K562 (cell line): ENCODE data around the gene SRRM4. TPM values are rescaled to one million over a fixed set of nuclear protein-coding genes. Genes with fewer than 3 reads are reported as not detected.

Experiments used
- ATAC-seq: fragments of 200-7000 bp; cut with Tn5 transposase; 3 replicates; pipeline ENCODE4 v1.9.1; 2020; ENCODE audit warnings: moderate library complexity
- BruUV-seq: library from RNA; stranded (reverse); fragments of 400-500 nt; replicated peaks from 2 replicates; lab custom pipeline; 2021; lab: Mats Ljungman, UMichigan
- CTCF ChIA-PET: fragments of 300-600 bp; formaldehyde crosslinking; extraction: SDS; loops from one replicate; lab custom pipeline; 2021; ENCODE audit warnings: low intra/inter-chr PET ratio; lab: Yijun Ruan, JAX
- POLR2A ChIA-PET: fragments of 300-600, 350-650 bp; sonication (Branson Sonifier 250); formaldehyde crosslinking; extraction: SDS; loops from one replicate; lab custom pipeline; 2021; ENCODE audit warnings: antibody characterized with exemption, inconsistent platforms; lab: Yijun Ruan, JAX
- DNase-seq, 4 experiments: peaks; one replicate each; pipeline versions ENCODE4 v3.0.0 to v3.0.0-alpha.2; 2011 to 2018; ENCODE audit warnings: low spot score in 3 of 4, mixed read lengths in 3 of 4; ENCODE audit errors: extremely low read depth in 1 of 4
- FAIRE-seq: peaks from 2 replicates; lab custom pipeline; 2011; peaks lifted over from hg19 to GRCh38; lab: Jason Lieb, UNC
- H2AFZ ChIP-seq: 2 replicates; pipeline ENCODE4 v1.6.0; 2011; ENCODE audit warnings: low read depth, low read length, control low read depth, inconsistent platforms
- H3K27ac ChIP-seq: fragments of 200-600 bp; 3 replicates; pipeline ENCODE4 v1.8.0; 2011; ENCODE audit warnings: low read depth, mild to moderate bottlenecking, control low read depth, inconsistent platforms, low read length, moderate library complexity, mixed read lengths; ENCODE audit errors: extremely low read depth
- H3K27me3 ChIP-seq, 2 experiments: fragments of 300-600 bp in 1 of 2; 2 replicates in 1 of 2; 3 replicates in 1 of 2; pipeline versions ENCODE4 v1.6.0 to v1.8.0; 2011; ENCODE audit warnings: inconsistent platforms in 2 of 2, low read length in 2 of 2, mild to moderate bottlenecking in 1 of 2, mixed read lengths in 1 of 2, moderate library complexity in 1 of 2; ENCODE audit not compliant: control insufficient read depth in 2 of 2, insufficient read depth in 2 of 2
- H3K36me3 ChIP-seq: fragments of 300-600 bp; 3 replicates; pipeline ENCODE4 v1.8.0; 2011; ENCODE audit warnings: mild to moderate bottlenecking, low read length, inconsistent platforms; ENCODE audit not compliant: control insufficient read depth, insufficient read depth
- H3K4me1 ChIP-seq, 2 experiments: fragments of 200-600 bp in 1 of 2; replicated peaks in 1 of 2; 2 replicates in 1 of 2; 3 replicates in 1 of 2; pipeline versions ENCODE4 v1.5.1 to v1.8.0; 2011; ENCODE audit warnings: inconsistent platforms in 2 of 2, low read length in 2 of 2, mild to moderate bottlenecking in 1 of 2, mixed read lengths in 1 of 2, moderate library complexity in 1 of 2; ENCODE audit not compliant: control insufficient read depth in 2 of 2, insufficient read depth in 2 of 2
- H3K4me2 ChIP-seq: 2 replicates; pipeline ENCODE4 v1.6.1; 2011; ENCODE audit warnings: low read length, control low read depth, inconsistent platforms, mixed read lengths; ENCODE audit not compliant: insufficient read depth
- H3K4me3 ChIP-seq: fragments of 200-600 bp; sonication (generic), shearing (Covaris generic); 2 replicates; pipeline ENCODE4 v1.5.1; 2016; ENCODE audit warnings: control low read depth, inconsistent platforms
- H3K79me2 ChIP-seq: fragments of 200-600 bp; 3 replicates; pipeline ENCODE4 v1.8.0; 2011; ENCODE audit warnings: low read length, inconsistent platforms; ENCODE audit not compliant: control insufficient read depth, insufficient read depth
- H3K9ac ChIP-seq, 2 experiments: 2 replicates each; pipeline versions ENCODE4 v1.6.0 to v1.6.1; 2011; ENCODE audit warnings: low read depth in 2 of 2, low read length in 2 of 2, control low read depth in 1 of 2, inconsistent platforms in 1 of 2, mild to moderate bottlenecking in 1 of 2, mixed read lengths in 1 of 2; ENCODE audit not compliant: insufficient read depth in 1 of 2
- H3K9me1 ChIP-seq: one replicate; pipeline ENCODE4 v1.6.0; 2011; ENCODE audit warnings: inconsistent platforms, mild to moderate bottlenecking, low read length, moderate library complexity; ENCODE audit not compliant: control insufficient read depth, insufficient read depth
- H3K9me3 ChIP-seq: replicated peaks from 2 replicates; pipeline ENCODE4 v1.5.1; 2011; ENCODE audit warnings: low read depth, low read length, inconsistent platforms; ENCODE audit not compliant: control insufficient read depth, insufficient read depth
- H4K20me1 ChIP-seq: replicated peaks from 2 replicates; pipeline ENCODE4 v1.6.1; 2011; ENCODE audit warnings: low read length, inconsistent platforms, mixed read lengths; ENCODE audit not compliant: control insufficient read depth, insufficient read depth
- CTCF ChIP-seq, 3 experiments: IDR thresholded peaks in 2 of 3; conservative IDR thresholded peaks in 1 of 3; 2 replicates each; pipeline ENCODE4 v1.5.1; 2011 to 2012; ENCODE audit warnings: low read length in 3 of 3, mild to moderate bottlenecking in 3 of 3, control low read depth in 2 of 3, improper control_type of control experiment in 1 of 3, inconsistent platforms in 1 of 3, low read depth in 1 of 3, mixed read lengths in 1 of 3, moderate library complexity in 1 of 3; ENCODE audit not compliant: insufficient read depth in 2 of 3
- GABPA ChIP-seq: fragments of 200-800 bp; sonication (Bioruptor generic); conservative IDR thresholded peaks from 2 replicates; pipeline ENCODE4 v1.6.1; 2016; ENCODE audit warnings: low read depth, missing genetic modification characterization, missing compliant biosample characterization
- MYNN ChIP-seq, 2 experiments: sonication (generic); formaldehyde crosslinking in 1 of 2; IDR thresholded peaks; 2 replicates each; pipeline versions ENCODE4 v1.5.0 to v1.6.1; 2016 to 2020; ENCODE audit warnings: antibody characterized with exemption in 1 of 2, missing genetic modification reagents in 1 of 2
- ZBTB40 ChIP-seq, 2 experiments: fragments of 450-650 bp in 1 of 2; sonication (generic) in 1 of 2; formaldehyde crosslinking in 1 of 2; IDR thresholded peaks; 2 replicates each; pipeline versions ENCODE4 v1.7.1 to v1.9.0; 2016 to 2022; ENCODE audit warnings: inconsistent platforms in 1 of 2, mild to moderate bottlenecking in 1 of 2, missing genetic modification reagents in 1 of 2
- ZNF696 ChIP-seq: fragments of 250-450 bp; sonication (Bioruptor Pico); conservative IDR thresholded peaks from 2 replicates; pipeline ENCODE4 v1.4.0; 2020; ENCODE audit warnings: mild to moderate bottlenecking, moderate library complexity
- ZNF764 ChIP-seq: fragments of 250-450 bp; sonication (Bioruptor Pico); IDR thresholded peaks from 2 replicates; pipeline ENCODE4 v1.4.0; 2020; ENCODE audit warnings: low read depth, mild to moderate bottlenecking, moderate library complexity
- WGBS: fragments of 100-300 bp; shearing (Covaris generic); methylation state at CpG from one replicate; pipeline ENCODE4 v1.1.6; 2016; ENCODE audit warnings: low coverage, mixed read lengths; ENCODE audit not compliant: insufficient coverage; ENCODE audit errors: missing lambda C conversion rate; 5-methylcytosine and 5-hydroxymethylcytosine counted together
- in situ Hi-C: fragments of 300-500 bp; cut with MboI; formaldehyde crosslinking; loops from 4 replicates; pipeline ENCODE4 v1.15.0; 2018; ENCODE audit warnings: inconsistent platforms, mixed read lengths
- intact Hi-C: fragments of 100-400 bp; cut with micrococcal nuclease; formaldehyde crosslinking; loops from 2 replicates; pipeline ENCODE4 v1.14.2; 2022
- polyA plus RNA-seq, 8 experiments: library from polyadenylated mRNA; depleted of rRNA in 4 of 8; stranded (reverse) in 5 of 8; unstranded in 3 of 8; fragments of >200 nt; fragmentation: Nextera tagmentation in 2 of 8; fragmentation: Illumina TruSeq in 1 of 8; extraction: Ambion mirVana in 2 of 8; extraction: Trizol in 1 of 8; gene quantifications; 2 replicates each; pipeline versions ENCODE4 v1.2.1 to v1.2.3, GENCODE V29; 2011 to 2014; ENCODE audit warnings: inconsistent platforms in 1 of 8, missing spikeins in 1 of 8
- total RNA-seq, 7 experiments: library from RNA; depleted of rRNA in 6 of 7; stranded (reverse); fragments of >200 nt in 6 of 7; fragmentation: Illumina TruSeq in 2 of 7; extraction: Trizol in 2 of 7; gene quantifications; 2 replicates each; pipeline versions ENCODE4 v1.2.1 to v1.2.3, GENCODE V29; 2011 to 2021; ENCODE audit warnings: low replicate concordance in 1 of 7

Gene SRRM4
- total and polyA plus RNA-seq, 9 of the 15 experiments (the other 6 are each of a cell fraction or from before 2014, with no cell fraction given) = not detected

- Histone ChIP-seq H3K4me3 (no peak overlapping the region), H3K27ac (no peak overlapping the region), H4K20me1 (no peaks in the 10 kb centered on the region), H2AFZ (0 out of 2 replicates have a peak overlapping the region, but pooled peaks have one; percentile 24), H3K79me2 (no peaks in the 10 kb centered on the region), H3K4me2 (no peak overlapping the region), H3K4me1 (peaks cover 7 to 26% of the 10 kb centered on the region in 2 experiments; a peak in 4 of 5 replicates), H3K9ac (no peak overlapping the region), H3K9me3 (no peaks in the 10 kb centered on the region), H3K27me3 (peaks cover 1 to 2% of the 10 kb centered on the region in 2 experiments; a peak in 1 of 5 replicates), H3K36me3 (no peaks in the 10 kb centered on the region), H3K9me1 (no peaks in the 10 kb centered on the region)
- peak; percentile 49 for ATAC-seq
- no peak for FAIRE-seq
- TF ChIP-seq MYNN (IDR thresholded peaks at IDR 0.05) (0 out of 2 replicates have a peak, but pooled peaks have one; percentile 3), MYNN (CRISPR knock-in tag; IDR thresholded peaks at IDR 0.05) (no peak), ZBTB40 (IDR thresholded peaks at IDR 0.05) (peak; percentile 57; the same call in 1 of the 2 replicates), ZBTB40 (CRISPR knock-in tag; IDR thresholded peaks at IDR 0.05) (no peak), ZNF696 (CRISPR knock-in tag) (no peak), CTCF (IDR thresholded peaks at IDR 0.05 in 2 of 3, conservative IDR thresholded peaks at IDR 0.05 in 1 of 3; ENCODE audit: insufficient read depth in 2 of 3, low read depth in 1 of 3, low read length in 3 of 3) (peak; percentile 15 to 46 (median 31); a peak in 4 of 6 replicates), ZNF764 (CRISPR knock-in tag) (peak; percentile 99), GABPA (peak; percentile 52; the same call in 1 of the 2 replicates)
- WGBS = 51% methylated on average over 14 of the region's 35 CpGs
- intact Hi-C loops = no loop called here
- in situ Hi-C loops = no loop called here
- CTCF ChIA-PET = no interaction called here
- POLR2A ChIA-PET = interaction anchor here (1.0 kb wide), 1 partner anchor 18 kb away, joined by 4 read pairs; no protein-coding TSS in a partner anchor
- no TSS peak for BruUV-seq
- peak in 2 of 4 experiments; percentile 13 to 26 for DNase-seq
Measured at GRCh38 chr12:119156401-119157044, 175.2 kb downstream of the SRRM4 start.
